Stimulated activated naive CD8-positive, alpha-beta T cell treated with anti-CD3 and anti-CD28 coated beads, Interleukin-15, Interleukin-2, amounts not matched to agents 100 ng/mL and 50 ng/mL, for 24 hours (primary cell): Measurements from ENCODE around the gene UAP1.
A peak's percentile ranks its signal among the peaks of the same experiment; 100 is the strongest.

Experiments
- H3K27ac Mint-ChIP-seq: one replicate; pipeline ENCODE4 v1.8.0; 2021; ENCODE audit warnings: mild to moderate bottlenecking, mixed read lengths
- H3K27me3 Mint-ChIP-seq: one replicate; pipeline ENCODE4 v1.8.0; 2021; ENCODE audit warnings: mixed read lengths
- H3K36me3 Mint-ChIP-seq: one replicate; pipeline ENCODE4 v1.8.0; 2021; ENCODE audit warnings: low read depth, mixed read lengths
- H3K4me1 Mint-ChIP-seq: one replicate; pipeline ENCODE4 v1.8.0; 2021; ENCODE audit warnings: low read depth, mixed read lengths
- H3K4me3 Mint-ChIP-seq: one replicate; pipeline ENCODE4 v1.8.0; 2021; ENCODE audit warnings: mild to moderate bottlenecking, mixed read lengths
- H3K9me3 Mint-ChIP-seq: one replicate; pipeline ENCODE4 v1.8.0; 2021; ENCODE audit warnings: mixed read lengths

UAP1 gene

DNA sequence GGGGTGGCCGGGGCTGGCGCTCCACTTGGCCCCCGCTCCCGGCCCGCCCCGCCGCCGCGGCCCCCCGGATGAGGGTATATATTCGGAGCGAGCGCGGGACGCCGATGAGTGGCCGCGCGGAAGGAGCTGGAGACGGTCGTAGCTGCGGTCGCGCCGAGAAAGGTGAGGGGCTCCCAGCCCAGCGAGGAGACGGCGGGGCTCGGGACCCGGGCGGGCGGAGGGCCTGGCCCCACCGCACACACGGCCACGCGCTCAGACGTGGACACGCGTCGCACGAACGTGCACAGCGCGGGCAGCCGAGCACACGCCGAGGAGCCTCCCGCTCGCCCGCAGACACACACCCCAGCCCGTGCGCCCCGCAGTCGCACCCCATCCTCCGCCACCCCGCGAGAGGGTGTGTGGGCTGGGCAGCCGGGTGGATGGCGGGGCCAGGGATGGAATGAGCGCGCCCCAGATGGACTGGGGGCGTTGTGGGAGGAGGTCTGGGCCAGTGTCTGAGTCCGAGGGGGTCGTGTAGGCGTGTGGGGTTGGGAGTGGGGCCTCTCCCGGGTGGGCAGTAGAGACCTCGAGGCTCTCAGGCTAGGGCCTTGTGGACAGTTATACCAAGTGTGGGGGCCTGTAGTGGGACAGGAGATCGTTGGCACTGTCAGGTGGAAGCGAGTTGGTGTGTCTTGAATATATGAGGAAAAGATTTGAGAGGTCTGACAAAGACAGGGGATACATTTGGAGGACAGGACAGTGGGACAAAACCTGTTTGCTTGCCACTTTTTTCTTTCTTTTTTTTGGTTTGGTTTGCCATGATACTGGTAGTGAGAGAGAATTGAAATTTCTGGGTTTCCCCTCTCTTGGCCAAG lies at the start of gene UAP1:
UAP1 (plus strand) TSS at position 107 of the 854 bp plus-strand sequence. CDS start 4,347 bp downstream, outside the sequence.
- Mint-ChIP-seq H3K9me3 (no peaks in the 10 kb centered on the region), H3K27ac (peak within 1 kb of the TSS; percentile 94), H3K4me1 (peaks cover 55% of the 10 kb centered on the region), H3K27me3 (no peaks in the 10 kb centered on the region), H3K36me3 (peaks cover 9% of the 10 kb centered on the region), H3K4me3 (peak within 1 kb of the TSS; percentile 94)

DNA sequence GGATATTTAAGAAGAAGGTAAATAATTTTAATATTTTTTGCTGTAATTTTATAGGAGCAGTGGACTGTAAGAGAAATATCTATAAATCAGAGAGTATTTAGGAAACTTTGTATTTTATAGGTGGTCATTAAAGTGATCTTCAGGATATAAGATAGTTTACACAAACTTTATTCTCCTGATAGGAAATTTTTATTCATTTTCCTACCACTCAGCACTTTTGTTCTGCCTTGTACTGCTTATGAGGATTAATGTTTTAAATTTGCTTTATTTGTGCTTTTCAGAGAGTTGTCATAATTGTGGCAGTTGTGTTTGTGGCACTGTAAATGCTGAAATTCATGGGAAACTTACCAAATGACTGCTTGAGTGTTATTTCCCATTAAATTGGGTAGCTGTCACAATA lies 34.2 kb upstream of the UAP1 start:
- Mint-ChIP-seq H3K36me3 (peaks cover 71% of the 10 kb centered on the region), H3K27me3 (no peaks in the 10 kb centered on the region), H3K4me1 (peaks cover 5% of the 10 kb centered on the region), H3K4me3 (no peak overlapping the region), H3K9me3 (no peaks in the 10 kb centered on the region), H3K27ac (no peak overlapping the region)

DNA sequence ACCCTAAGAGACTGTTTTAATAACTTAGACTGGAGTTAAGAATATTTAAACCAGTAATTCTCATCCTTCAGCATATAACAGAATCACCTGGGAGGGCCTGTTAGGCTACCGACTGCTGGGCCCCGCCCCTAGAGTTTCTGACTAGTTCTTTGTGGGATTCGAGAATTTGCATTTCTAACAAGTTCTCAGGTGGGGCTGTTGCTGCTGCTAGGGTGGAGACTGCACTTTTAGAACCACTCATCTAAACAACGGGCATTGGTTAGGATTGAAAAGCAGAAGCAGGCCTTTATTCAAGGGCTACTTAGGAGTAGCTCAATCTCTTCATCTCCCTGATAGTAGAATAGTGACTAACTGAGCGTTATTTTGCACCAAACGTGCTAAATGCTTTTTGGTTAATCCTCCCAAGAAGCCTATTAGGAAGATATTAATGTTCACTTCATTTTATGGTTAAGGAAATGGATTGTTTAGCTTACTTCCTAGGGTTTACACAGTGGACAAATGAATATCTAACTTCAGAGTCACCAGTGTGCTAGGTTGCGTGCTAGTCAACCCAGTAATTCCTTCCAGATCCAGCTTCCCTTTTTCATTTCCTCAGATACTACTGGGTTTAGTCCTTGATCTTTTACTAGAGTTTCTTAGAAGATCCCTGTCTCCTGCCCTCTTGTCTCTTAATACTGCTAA lies 31.1 kb upstream of the UAP1 start:
- H3K36me3 Mint-ChIP-seq = peaks cover 41% of the 10 kb centered on the region
- H3K9me3 Mint-ChIP-seq = no peaks in the 10 kb centered on the region
- no peaks in the 10 kb centered on the region for H3K27me3 Mint-ChIP-seq
- no peak overlapping the region for H3K27ac Mint-ChIP-seq
- peaks cover 5% of the 10 kb centered on the region for H3K4me1 Mint-ChIP-seq
- no peak overlapping the region for H3K4me3 Mint-ChIP-seq

DNA sequence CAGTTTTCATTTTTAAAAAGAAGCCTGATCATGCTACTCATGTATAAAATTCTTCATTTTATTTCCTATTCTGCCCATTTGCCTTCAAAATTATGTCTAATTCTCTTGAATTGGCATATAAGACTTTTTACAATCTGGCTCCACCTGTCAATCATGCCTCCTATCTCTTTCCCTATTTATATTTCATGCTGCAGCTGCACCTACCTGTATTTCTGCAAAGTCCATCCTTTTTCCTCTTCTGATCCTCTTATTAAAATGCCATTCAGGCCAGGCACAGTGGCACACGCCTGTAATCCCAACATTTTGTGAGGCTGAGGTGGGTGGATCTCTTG lies 30.6 kb upstream of the UAP1 start:
- Mint-ChIP-seq H3K27ac (no peak overlapping the region), H3K36me3 (peaks cover 39% of the 10 kb centered on the region), H3K4me3 (no peak overlapping the region), H3K27me3 (no peaks in the 10 kb centered on the region), H3K4me1 (peaks cover 5% of the 10 kb centered on the region), H3K9me3 (no peaks in the 10 kb centered on the region)

DNA sequence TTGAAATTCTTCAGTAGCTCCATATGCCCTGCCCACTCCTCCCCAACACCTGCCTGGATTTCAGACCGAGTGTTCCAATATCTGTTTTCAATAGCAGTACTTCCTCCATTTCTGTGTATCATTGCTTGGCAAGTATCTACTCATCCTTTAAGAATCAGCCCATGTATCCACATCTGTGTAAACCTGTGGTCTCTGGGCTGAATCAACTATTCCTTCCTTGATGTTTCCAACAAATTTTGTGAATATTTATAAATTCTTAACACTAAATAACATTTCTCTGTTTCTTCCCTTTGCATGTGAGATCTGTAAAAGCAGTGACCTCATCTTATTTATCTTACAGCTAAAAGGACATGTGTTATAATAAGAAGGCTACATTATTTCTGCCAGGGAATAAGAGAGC lies 26.0 kb upstream of the UAP1 start:
- H3K27me3 Mint-ChIP-seq = no peaks in the 10 kb centered on the region
- H3K36me3 Mint-ChIP-seq = peaks cover 8% of the 10 kb centered on the region
- peaks cover 5% of the 10 kb centered on the region for H3K4me1 Mint-ChIP-seq
- H3K9me3 Mint-ChIP-seq = no peaks in the 10 kb centered on the region
- H3K4me3 Mint-ChIP-seq = no peak overlapping the region
- no peak overlapping the region for H3K27ac Mint-ChIP-seq

- Mint-ChIP-seq H3K9me3 (peaks cover 4% of the 10 kb centered on the region), H3K27ac (no peak overlapping the region), H3K27me3 (no peaks in the 10 kb centered on the region), H3K36me3 (peaks cover 7% of the 10 kb centered on the region), H3K4me1 (peaks cover 5% of the 10 kb centered on the region), H3K4me3 (no peak overlapping the region)
These were observed 25.0 kb upstream of the UAP1 start for GRCh38 chr1:162536511-162536910.

DNA sequence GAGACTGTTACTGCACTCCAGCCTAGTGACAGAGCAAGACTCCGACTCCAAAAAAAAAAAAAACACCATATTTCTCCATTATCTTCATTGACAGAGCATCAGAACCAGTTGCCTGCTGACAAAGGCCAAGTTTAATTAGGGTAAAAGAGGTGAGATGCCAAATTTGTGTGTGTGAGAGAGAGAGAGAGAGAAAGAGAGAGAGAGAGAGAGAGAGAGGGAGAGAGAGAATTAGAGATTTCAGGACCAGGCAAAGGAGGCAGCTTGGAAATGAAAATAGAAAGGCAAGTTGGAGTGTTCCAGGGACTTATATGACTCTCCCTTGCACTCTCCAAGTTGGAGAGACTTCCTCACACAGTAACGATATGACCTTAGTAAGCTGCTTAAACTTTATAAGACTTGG lies 24.3 kb upstream of the UAP1 start:
- peaks cover 5% of the 10 kb centered on the region for H3K4me1 Mint-ChIP-seq
- H3K27me3 Mint-ChIP-seq = no peaks in the 10 kb centered on the region
- H3K36me3 Mint-ChIP-seq = peaks cover 4% of the 10 kb centered on the region
- peaks cover 7% of the 10 kb centered on the region for H3K9me3 Mint-ChIP-seq
- H3K27ac Mint-ChIP-seq = no peak overlapping the region
- H3K4me3 Mint-ChIP-seq = no peak overlapping the region

- Mint-ChIP-seq H3K4me1 (peaks cover 5% of the 10 kb centered on the region), H3K9me3 (peaks cover 11% of the 10 kb centered on the region), H3K27ac (no peak overlapping the region), H3K36me3 (peaks cover 4% of the 10 kb centered on the region), H3K4me3 (no peak overlapping the region), H3K27me3 (no peaks in the 10 kb centered on the region)
These were observed 22.6 kb upstream of the UAP1 start for GRCh38 chr1:162538815-162539431.

- Mint-ChIP-seq H3K27ac (no peak overlapping the region), H3K27me3 (no peaks in the 10 kb centered on the region), H3K4me1 (peaks cover 5% of the 10 kb centered on the region), H3K9me3 (peaks cover 11% of the 10 kb centered on the region), H3K36me3 (peaks cover 9% of the 10 kb centered on the region), H3K4me3 (no peak overlapping the region)
These were observed 19.8 kb upstream of the UAP1 start for GRCh38 chr1:162541619-162542141.

GRCh38 chr1:162543228-162543627 lies 18.3 kb upstream of the UAP1 start:
- H3K27ac Mint-ChIP-seq = no peak overlapping the region
- no peaks in the 10 kb centered on the region for H3K27me3 Mint-ChIP-seq
- H3K4me1 Mint-ChIP-seq = peaks cover 5% of the 10 kb centered on the region
- peaks cover 11% of the 10 kb centered on the region for H3K9me3 Mint-ChIP-seq
- H3K4me3 Mint-ChIP-seq = no peak overlapping the region
- peaks cover 9% of the 10 kb centered on the region for H3K36me3 Mint-ChIP-seq

DNA sequence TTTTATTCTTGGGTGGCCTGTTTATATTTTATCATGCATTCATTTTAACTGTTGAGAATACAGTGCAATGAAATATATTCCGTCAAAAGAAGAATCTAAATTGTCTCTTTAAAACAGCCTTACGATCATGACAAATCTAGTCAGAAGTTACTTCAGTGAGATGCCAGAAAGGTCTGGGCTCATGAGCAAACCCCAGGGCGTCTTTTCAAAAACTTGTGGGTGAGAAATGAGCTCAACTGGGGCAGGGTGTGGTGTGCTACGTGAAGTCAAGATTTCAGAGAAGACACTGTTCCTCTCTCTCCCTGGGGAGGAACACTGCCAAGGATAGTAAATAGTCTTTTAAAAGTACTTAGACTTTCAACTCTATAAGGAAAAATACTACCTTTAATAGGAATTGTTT lies 13.4 kb upstream of the UAP1 start:
- H3K27me3 Mint-ChIP-seq = no peaks in the 10 kb centered on the region
- no peak overlapping the region for H3K4me3 Mint-ChIP-seq
- no peaks in the 10 kb centered on the region for H3K4me1 Mint-ChIP-seq
- peaks cover 4% of the 10 kb centered on the region for H3K36me3 Mint-ChIP-seq
- no peak overlapping the region for H3K27ac Mint-ChIP-seq
- peaks cover 3% of the 10 kb centered on the region for H3K9me3 Mint-ChIP-seq

DNA sequence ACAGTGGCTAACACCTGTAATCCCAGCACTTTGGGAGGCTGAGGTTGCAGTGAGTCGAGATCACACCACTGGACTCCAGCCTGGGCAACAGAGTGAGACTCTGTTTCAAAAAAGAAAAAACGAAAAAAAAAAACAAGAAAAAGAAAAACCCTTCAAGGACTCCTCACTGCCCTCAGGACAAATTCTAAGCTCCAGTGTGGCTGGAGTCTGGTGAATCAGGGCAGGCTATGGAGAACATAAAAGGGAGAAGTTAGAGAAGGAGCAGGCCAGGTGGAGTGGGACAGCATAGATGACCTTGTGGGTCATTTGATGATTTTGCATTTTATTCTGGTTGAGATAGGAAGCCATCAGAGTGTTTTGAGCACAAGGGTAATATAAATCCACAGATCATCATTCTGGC lies 12.5 kb upstream of the UAP1 start:
- H3K4me3 Mint-ChIP-seq = no peak overlapping the region
- no peak overlapping the region for H3K27ac Mint-ChIP-seq

GRCh38 chr1:162550925-162551324 lies 10.6 kb upstream of the UAP1 start:
- no peaks in the 10 kb centered on the region for H3K4me1 Mint-ChIP-seq
- H3K9me3 Mint-ChIP-seq = no peaks in the 10 kb centered on the region
- H3K27me3 Mint-ChIP-seq = no peaks in the 10 kb centered on the region
- H3K36me3 Mint-ChIP-seq = no peaks in the 10 kb centered on the region
- no peak overlapping the region for H3K27ac Mint-ChIP-seq
- no peak overlapping the region for H3K4me3 Mint-ChIP-seq

More for the DNA sequence above, 12.5 kb upstream of the UAP1 start:
- peaks cover 4% of the 10 kb centered on the region for H3K36me3 Mint-ChIP-seq
- H3K27me3 Mint-ChIP-seq = no peaks in the 10 kb centered on the region
- no peaks in the 10 kb centered on the region for H3K9me3 Mint-ChIP-seq
- no peaks in the 10 kb centered on the region for H3K4me1 Mint-ChIP-seq

GRCh38 chr1:162551969-162552683 lies 9.4 kb upstream of the UAP1 start:
- Mint-ChIP-seq H3K4me3 (no peak overlapping the region), H3K9me3 (no peaks in the 10 kb centered on the region), H3K36me3 (no peaks in the 10 kb centered on the region)

More at GRCh38 chr1:162551969-162552683, 9.4 kb upstream of the UAP1 start:
- no peak overlapping the region for H3K27ac Mint-ChIP-seq
- H3K27me3 Mint-ChIP-seq = no peaks in the 10 kb centered on the region
- H3K4me1 Mint-ChIP-seq = no peaks in the 10 kb centered on the region
